HUES6 (cell line): ENCODE results near the gene CNTNAP2.

Experiments
- H3K27ac ChIP-seq: 2 replicates; pipeline ENCODE4 v1.7.0; 2013; ENCODE audit warnings: low read depth, mild to moderate bottlenecking, low read length, inconsistent platforms
- H3K27me3 ChIP-seq: 2 replicates; pipeline ENCODE4 v1.6.1; 2013; ENCODE audit warnings: low read length; ENCODE audit not compliant: control insufficient read depth, insufficient read depth
- H3K36me3 ChIP-seq: 2 replicates; pipeline ENCODE4 v1.6.1; 2013; ENCODE audit warnings: low read length; ENCODE audit not compliant: control insufficient read depth, insufficient read depth
- H3K4me1 ChIP-seq: 2 replicates; pipeline ENCODE4 v1.6.1; 2013; ENCODE audit warnings: low read length; ENCODE audit not compliant: control insufficient read depth, insufficient read depth
- H3K4me3 ChIP-seq: 2 replicates; pipeline ENCODE4 v1.5.1; 2013; ENCODE audit warnings: low read depth, low read length
- H3K9ac ChIP-seq: one replicate; pipeline ENCODE4 v1.6.1; 2013; ENCODE audit warnings: mild to moderate bottlenecking, low read length
- H3K9me3 ChIP-seq: 2 replicates; pipeline ENCODE4 v1.6.1; 2013; ENCODE audit warnings: low read depth, low read length; ENCODE audit not compliant: control insufficient read depth, insufficient read depth

Gene CNTNAP2

GRCh38 chr7:148275359-148275890 lies 2158.8 kb downstream of the CNTNAP2 start:
- H3K27me3 ChIP-seq, result no peaks in the 10 kb centered on the region
- H3K4me1 ChIP-seq, result no peaks in the 10 kb centered on the region
- H3K9ac ChIP-seq, result no peak overlapping the region
- no peaks in the 10 kb centered on the region for H3K9me3 ChIP-seq
- no peaks in the 10 kb centered on the region for H3K36me3 ChIP-seq
- no peak overlapping the region for H3K27ac ChIP-seq
- no peak overlapping the region for H3K4me3 ChIP-seq

DNA sequence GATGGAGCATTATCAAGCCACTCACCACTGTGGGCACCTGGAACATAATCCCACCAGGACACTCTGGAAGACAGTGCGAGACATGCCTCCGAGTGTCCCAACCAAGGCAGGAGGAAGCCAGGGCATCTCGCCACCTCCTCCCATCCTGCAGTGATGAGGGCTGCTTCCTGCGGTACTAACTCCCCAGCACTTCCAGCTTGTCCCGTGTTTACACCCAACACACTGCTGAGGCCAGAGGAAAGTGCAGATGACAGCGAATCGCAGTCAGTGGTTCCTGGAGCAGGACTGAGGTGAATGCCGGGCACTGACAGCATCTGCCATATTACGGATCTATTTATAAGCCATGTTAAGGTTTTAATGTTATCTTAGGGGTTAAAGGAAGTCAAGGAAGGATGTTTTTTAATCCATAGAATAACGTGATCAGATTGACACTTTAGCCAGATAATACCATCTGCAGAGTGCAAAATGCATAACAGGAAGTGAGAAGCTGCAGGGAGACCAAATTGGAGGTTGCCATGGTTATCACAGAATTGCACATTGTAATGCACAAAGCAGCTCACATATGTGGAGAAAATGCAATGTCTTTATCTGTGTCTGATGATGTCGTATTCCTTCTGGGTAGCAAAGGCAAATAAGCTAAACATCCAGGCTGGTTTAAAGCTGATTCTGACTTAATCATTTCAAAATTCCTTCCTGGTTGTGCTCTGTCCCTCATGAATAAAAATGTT lies 2159.9 kb downstream of the CNTNAP2 start:
- Histone ChIP-seq H3K9ac (no peak overlapping the region), H3K27ac (no peak overlapping the region), H3K4me1 (no peaks in the 10 kb centered on the region), H3K36me3 (no peaks in the 10 kb centered on the region), H3K27me3 (no peaks in the 10 kb centered on the region), H3K9me3 (no peaks in the 10 kb centered on the region), H3K4me3 (no peak overlapping the region)

DNA sequence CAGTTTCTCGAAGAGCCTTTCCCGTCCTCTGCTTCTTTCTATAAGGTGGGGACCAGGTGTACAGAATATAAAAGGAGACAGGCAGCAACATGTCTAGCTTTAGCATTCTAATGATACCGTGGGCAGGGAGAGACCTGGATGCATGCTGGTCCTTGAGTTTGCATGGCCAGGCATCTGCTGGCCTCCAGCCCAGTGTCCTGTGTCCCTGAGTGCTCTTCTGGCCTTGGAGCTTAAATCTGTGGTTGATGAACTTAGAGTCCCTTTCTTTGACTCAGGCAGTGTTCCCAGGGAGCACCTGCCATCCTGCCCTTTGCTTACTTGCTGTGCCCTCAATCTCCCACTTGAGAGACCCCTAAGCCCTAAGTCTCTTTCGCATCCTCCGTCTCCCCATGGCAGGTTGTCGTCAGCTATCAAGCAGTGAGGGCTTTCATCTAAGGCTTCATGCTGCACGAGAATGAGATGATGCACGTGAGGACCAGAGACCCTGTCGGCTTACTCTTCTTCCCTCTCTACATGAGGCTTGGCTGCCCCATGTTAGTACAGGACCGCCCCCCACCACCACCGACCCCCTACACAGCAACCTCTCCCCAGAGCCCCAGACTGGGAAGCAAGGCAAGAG lies 2160.6 kb downstream of the CNTNAP2 start:
- no peaks in the 10 kb centered on the region for H3K36me3 ChIP-seq
- H3K4me3 ChIP-seq, result no peak overlapping the region
- no peaks in the 10 kb centered on the region for H3K27me3 ChIP-seq
- no peaks in the 10 kb centered on the region for H3K4me1 ChIP-seq
- no peak overlapping the region for H3K9ac ChIP-seq
- no peaks in the 10 kb centered on the region for H3K9me3 ChIP-seq
- no peak overlapping the region for H3K27ac ChIP-seq

DNA sequence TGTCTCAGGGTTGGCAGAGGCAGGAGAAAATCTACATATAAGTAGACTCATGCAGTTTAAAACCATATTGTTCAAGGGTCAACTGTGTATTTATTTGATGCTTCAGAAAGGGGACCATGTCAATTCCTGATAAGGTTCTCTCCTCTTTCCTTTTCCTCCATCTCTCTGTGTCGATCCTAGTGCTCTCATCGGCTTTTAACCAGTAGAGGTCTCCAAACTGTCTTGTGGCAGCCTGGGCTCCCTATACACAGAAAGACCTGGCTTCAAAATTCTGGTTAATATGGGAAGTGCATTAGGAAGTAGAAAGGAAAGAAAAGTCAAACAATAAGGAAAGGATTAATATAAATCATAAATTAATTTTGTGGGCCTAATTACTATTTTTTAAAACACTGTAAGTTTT lies 2169.5 kb downstream of the CNTNAP2 start:
- Histone ChIP-seq H3K36me3 (no peaks in the 10 kb centered on the region), H3K27me3 (no peaks in the 10 kb centered on the region), H3K9ac (no peak overlapping the region), H3K27ac (no peak overlapping the region), H3K9me3 (peaks cover 12% of the 10 kb centered on the region; the same call in 1 of the 2 replicates), H3K4me1 (peaks cover 15% of the 10 kb centered on the region), H3K4me3 (no peak overlapping the region)

- no peaks in the 10 kb centered on the region for H3K36me3 ChIP-seq
- H3K9ac ChIP-seq, result no peak overlapping the region
- peaks cover 12% of the 10 kb centered on the region; the same call in 1 of the 2 replicates for H3K9me3 ChIP-seq
- H3K27ac ChIP-seq, result no peak overlapping the region
- H3K27me3 ChIP-seq, result no peaks in the 10 kb centered on the region
- peaks cover 19% of the 10 kb centered on the region for H3K4me1 ChIP-seq
- no peak overlapping the region for H3K4me3 ChIP-seq
These were observed 2170.9 kb downstream of the CNTNAP2 start for GRCh38 chr7:148287538-148287937.

- Histone ChIP-seq H3K4me1 (peaks cover 20% of the 10 kb centered on the region), H3K36me3 (no peaks in the 10 kb centered on the region), H3K9ac (no peak overlapping the region)
These were observed 2172.1 kb downstream of the CNTNAP2 start for GRCh38 chr7:148288592-148289151.

DNA sequence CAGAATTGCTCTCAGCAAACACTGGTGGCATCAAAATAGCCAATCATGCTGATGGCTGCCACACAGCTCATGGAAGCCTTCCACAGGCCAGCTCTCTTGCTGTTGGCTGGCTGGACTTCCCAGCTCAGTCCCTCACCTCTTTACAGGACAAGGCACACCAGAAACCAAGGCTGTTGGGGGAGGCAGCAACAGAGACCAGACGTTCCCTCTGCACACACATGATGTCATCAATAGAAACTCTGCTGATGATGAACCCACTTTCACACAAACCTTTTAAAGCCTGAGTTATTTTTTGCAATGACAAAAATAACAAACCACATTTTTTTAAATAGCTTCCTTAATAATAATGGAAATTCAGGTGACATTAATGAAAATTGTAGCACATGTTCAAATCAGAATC lies 2173.0 kb downstream of the CNTNAP2 start:
- H3K4me1 ChIP-seq, result peaks cover 20% of the 10 kb centered on the region
- peaks cover 4% of the 10 kb centered on the region; the same call in 1 of the 2 replicates for H3K9me3 ChIP-seq
- H3K27me3 ChIP-seq, result no peaks in the 10 kb centered on the region
- no peaks in the 10 kb centered on the region for H3K36me3 ChIP-seq
- H3K4me3 ChIP-seq, result no peak overlapping the region
- no peak overlapping the region for H3K9ac ChIP-seq
- H3K27ac ChIP-seq, result no peak overlapping the region

More at GRCh38 chr7:148288592-148289151, 2172.1 kb downstream of the CNTNAP2 start:
- H3K27ac ChIP-seq, result no peak overlapping the region
- no peak overlapping the region for H3K4me3 ChIP-seq
- no peaks in the 10 kb centered on the region for H3K27me3 ChIP-seq
- H3K9me3 ChIP-seq, result peaks cover 8% of the 10 kb centered on the region; the same call in 1 of the 2 replicates

DNA sequence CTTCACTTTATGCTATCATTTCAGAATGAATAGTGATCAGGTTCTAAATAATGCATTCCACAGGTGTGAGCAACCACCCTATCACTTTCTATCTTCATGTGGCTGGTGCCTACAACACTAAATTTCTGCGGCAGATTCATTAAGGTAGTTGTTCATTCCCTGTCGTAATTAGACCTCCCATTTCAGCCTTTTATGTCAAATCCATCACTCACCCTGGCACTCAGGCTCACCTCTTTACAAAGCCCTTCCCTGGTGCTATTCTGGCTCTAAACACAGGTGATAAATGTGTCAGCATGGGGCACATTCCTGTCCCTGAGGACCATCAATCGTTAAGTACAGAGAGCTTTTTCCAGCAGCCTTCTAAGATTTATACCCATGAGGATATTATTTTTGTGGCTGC lies 2173.9 kb downstream of the CNTNAP2 start:
- H3K9me3 ChIP-seq, result peaks cover 4% of the 10 kb centered on the region; the same call in 1 of the 2 replicates
- peaks cover 20% of the 10 kb centered on the region for H3K4me1 ChIP-seq
- H3K36me3 ChIP-seq, result no peaks in the 10 kb centered on the region
- H3K9ac ChIP-seq, result no peak overlapping the region
- H3K27me3 ChIP-seq, result no peaks in the 10 kb centered on the region
- no peak overlapping the region for H3K4me3 ChIP-seq
- H3K27ac ChIP-seq, result no peak overlapping the region

DNA sequence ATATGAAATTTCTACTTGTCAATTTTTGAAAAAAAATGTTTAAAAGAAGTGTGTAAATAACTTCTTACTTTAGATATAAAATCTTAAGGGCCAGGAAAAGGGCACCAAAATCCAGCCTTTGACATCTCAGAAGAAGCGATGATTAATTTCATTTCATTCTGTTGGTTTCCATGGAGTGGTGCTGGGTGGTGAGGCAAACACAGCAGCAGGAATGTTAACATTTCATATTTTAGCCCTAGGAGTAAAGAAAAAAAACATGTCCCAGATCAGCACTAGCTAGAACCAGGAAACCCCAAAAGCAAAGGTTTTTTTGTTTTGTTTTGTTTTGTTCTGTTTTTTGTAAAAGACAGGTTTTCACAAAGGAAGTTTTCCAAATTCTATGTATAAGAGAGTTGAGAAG lies 2175.2 kb downstream of the CNTNAP2 start:
- Histone ChIP-seq H3K4me1 (peaks cover 20% of the 10 kb centered on the region), H3K27ac (no peak overlapping the region), H3K27me3 (no peaks in the 10 kb centered on the region), H3K9me3 (peaks cover 4% of the 10 kb centered on the region; the same call in 1 of the 2 replicates), H3K4me3 (no peak overlapping the region), H3K36me3 (no peaks in the 10 kb centered on the region), H3K9ac (no peak overlapping the region)

GRCh38 chr7:148296994-148297644 lies 2180.5 kb downstream of the CNTNAP2 start:
- Histone ChIP-seq H3K9me3 (no peaks in the 10 kb centered on the region), H3K36me3 (no peaks in the 10 kb centered on the region), H3K27ac (no peak overlapping the region), H3K27me3 (no peaks in the 10 kb centered on the region), H3K4me1 (peaks cover 9% of the 10 kb centered on the region), H3K4me3 (no peak overlapping the region), H3K9ac (no peak overlapping the region)
